Stomach smooth muscle (tissue), 2 donors: Measurements from ENCODE around the gene SCUBE1.

Source experiments
- H3K27ac ChIP-seq: one replicate; pipeline ENCODE4 v1.7.0; 2013; ENCODE audit warnings: mild to moderate bottlenecking, low read length, inconsistent platforms
- H3K27me3 ChIP-seq, 2 donors: one replicate each; pipeline ENCODE4 v1.7.0; 2013; ENCODE audit warnings: low read length in 2 of 2; ENCODE audit not compliant: insufficient read depth in 2 of 2, control insufficient read depth in 1 of 2
- H3K36me3 ChIP-seq, 2 donors: one replicate each; pipeline ENCODE4 v1.7.0; 2013; ENCODE audit warnings: low read length in 2 of 2; ENCODE audit not compliant: control insufficient read depth in 2 of 2, insufficient read depth in 2 of 2
- H3K4me1 ChIP-seq: one replicate; pipeline ENCODE4 v1.7.0; 2013; ENCODE audit warnings: low read length; ENCODE audit not compliant: control insufficient read depth, insufficient read depth
- H3K4me3 ChIP-seq, 2 donors: one replicate each; pipeline ENCODE4 v1.7.0; 2013; ENCODE audit warnings: low read length in 2 of 2
- H3K9ac ChIP-seq, 2 donors: one replicate each; pipeline ENCODE4 v1.7.0; 2013; ENCODE audit warnings: low read length in 2 of 2, mild to moderate bottlenecking in 1 of 2
- H3K9me3 ChIP-seq, 2 donors: one replicate each; pipeline ENCODE4 v1.7.0; 2013; ENCODE audit warnings: low read length in 2 of 2; ENCODE audit not compliant: control insufficient read depth in 2 of 2
- donor health status: healthy.
- donor health status: Pancreatic carcinoma.

Gene SCUBE1

GRCh38 chr22:43293655-43294392, 49.3 kb downstream of the SCUBE1 start:
- Histone ChIP-seq H3K4me3 (peak overlapping the region in 1 of 2 donors; percentile 8), H3K27ac (peak overlapping the region; percentile 55), H3K9ac (no peak overlapping the region), H3K36me3 (no peaks in the 10 kb centered on the region), H3K27me3 (no peaks in the 10 kb centered on the region), H3K4me1 (peaks cover 95% of the 10 kb centered on the region), H3K9me3 (no peaks in the 10 kb centered on the region)

DNA sequence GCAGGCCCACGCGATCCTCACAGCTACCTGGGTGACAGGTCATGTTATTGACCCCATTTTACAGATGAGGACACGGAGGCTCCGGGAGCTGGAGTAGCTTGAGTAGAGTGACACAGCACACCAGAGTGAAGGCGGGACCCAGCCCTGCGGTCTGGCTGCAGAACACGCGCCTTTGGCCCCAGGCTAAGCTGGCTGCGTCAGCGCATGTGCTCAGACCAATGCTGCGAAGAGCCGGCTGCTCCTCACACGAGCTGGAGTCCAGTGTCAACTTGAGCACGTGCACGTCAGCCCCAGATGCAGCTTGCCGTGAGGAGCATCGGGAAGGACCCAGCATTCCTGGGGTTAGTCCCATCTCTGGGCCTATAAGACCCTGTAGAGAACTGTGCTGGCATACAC, 49.9 kb downstream of the SCUBE1 start:
- Histone ChIP-seq H3K4me1 (peaks cover 96% of the 10 kb centered on the region), H3K27me3 (no peaks in the 10 kb centered on the region), H3K27ac (peak overlapping the region; percentile 55), H3K4me3 (no peak overlapping the region), H3K9ac (no peak overlapping the region), H3K9me3 (no peaks in the 10 kb centered on the region), H3K36me3 (no peaks in the 10 kb centered on the region)

DNA sequence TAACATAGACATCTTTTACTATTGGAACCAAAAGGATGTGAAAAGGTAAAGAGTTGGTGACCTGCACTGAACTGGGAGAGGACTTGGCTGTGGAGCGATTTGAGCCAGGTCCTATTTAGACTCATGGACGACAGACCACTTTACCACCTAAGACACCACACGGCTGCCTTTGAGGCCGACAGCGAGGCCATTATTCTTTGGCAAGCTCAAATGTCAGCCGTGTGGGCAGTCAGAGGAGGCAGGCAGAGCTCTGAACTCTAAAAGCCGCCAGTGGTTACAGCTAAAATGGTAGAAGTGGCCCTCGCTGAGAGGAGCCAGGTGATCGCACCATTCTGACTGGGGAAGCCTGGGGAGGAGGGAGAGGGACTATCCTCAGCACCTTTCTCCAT, 50.5 kb downstream of the SCUBE1 start:
- Histone ChIP-seq H3K4me3 (no peak overlapping the region), H3K9ac (no peak overlapping the region), H3K27me3 (no peaks in the 10 kb centered on the region), H3K27ac (peak overlapping the region; percentile 18), H3K4me1 (peaks cover 93% of the 10 kb centered on the region), H3K36me3 (no peaks in the 10 kb centered on the region), H3K9me3 (no peaks in the 10 kb centered on the region)

DNA sequence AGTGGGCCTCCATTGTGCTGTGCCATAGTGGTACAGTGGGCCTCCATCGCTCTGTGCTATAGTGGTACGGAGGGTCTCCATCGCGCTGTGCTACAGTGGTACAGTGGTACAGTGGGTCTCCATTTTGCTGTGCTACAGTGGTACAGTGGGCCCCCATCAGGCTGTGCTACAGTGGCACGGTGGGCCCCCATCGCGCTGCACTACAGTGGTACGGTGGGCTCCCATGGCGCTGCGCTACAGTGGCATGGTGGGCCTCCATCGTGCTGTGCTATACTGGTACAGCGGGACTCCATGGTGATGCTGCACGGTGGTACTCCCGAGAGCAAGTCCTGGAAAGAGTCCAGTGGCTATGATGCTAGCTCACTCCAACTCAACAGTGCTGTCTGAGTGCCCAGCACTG, 51.8 kb downstream of the SCUBE1 start:
- Histone ChIP-seq H3K27ac (no peak overlapping the region), H3K9me3 (no peaks in the 10 kb centered on the region), H3K36me3 (no peaks in the 10 kb centered on the region), H3K27me3 (no peaks in the 10 kb centered on the region), H3K4me1 (peaks cover 85% of the 10 kb centered on the region), H3K4me3 (no peak overlapping the region), H3K9ac (no peak overlapping the region)

- peak overlapping the region; percentile 70 for H3K27ac ChIP-seq
- H3K4me3 ChIP-seq: peak overlapping the region; percentile 44 to 67
- H3K36me3 ChIP-seq: no peaks in the 10 kb centered on the region
- no peaks in the 10 kb centered on the region for H3K27me3 ChIP-seq
- peaks cover 85% of the 10 kb centered on the region for H3K4me1 ChIP-seq
- no peak overlapping the region for H3K9ac ChIP-seq
- no peaks in the 10 kb centered on the region for H3K9me3 ChIP-seq
Observed at GRCh38 chr22:43289976-43290721, 53.0 kb downstream of the SCUBE1 start.

DNA sequence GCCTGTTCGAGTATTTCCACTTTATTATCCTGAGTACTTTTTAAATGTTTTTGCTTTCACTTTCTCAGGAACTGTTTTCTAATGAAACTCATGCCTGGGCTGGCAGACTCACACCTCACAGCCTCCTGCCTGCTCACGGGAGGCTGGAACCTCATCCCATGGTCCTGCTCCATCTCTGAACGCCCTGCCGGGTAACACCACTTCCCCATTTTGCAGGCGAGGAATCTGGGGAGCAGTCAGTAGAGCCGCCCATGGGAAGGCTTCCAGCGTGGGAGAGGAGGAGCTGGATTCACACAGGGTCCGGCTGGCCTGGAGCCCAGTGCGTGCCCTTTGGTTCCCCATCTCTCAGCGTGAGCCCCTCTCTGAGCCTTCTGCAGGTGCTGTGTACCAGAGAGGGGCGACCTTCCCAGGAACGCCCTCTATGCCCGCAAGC, 53.6 kb downstream of the SCUBE1 start:
- Histone ChIP-seq H3K36me3 (no peaks in the 10 kb centered on the region), H3K9ac (peak overlapping the region in 1 of 2 donors; percentile 10), H3K9me3 (no peaks in the 10 kb centered on the region), H3K4me1 (peaks cover 85% of the 10 kb centered on the region), H3K27ac (peak overlapping the region; percentile 70), H3K27me3 (no peaks in the 10 kb centered on the region), H3K4me3 (peak overlapping the region; percentile 44 to 67)

- Histone ChIP-seq H3K27me3 (no peaks in the 10 kb centered on the region), H3K36me3 (no peaks in the 10 kb centered on the region), H3K4me1 (peaks cover 85% of the 10 kb centered on the region), H3K27ac (peak overlapping the region; percentile 70), H3K9me3 (no peaks in the 10 kb centered on the region), H3K9ac (peak overlapping the region in 1 of 2 donors; percentile 47), H3K4me3 (peak overlapping the region; percentile 44 to 67)
Observed at GRCh38 chr22:43288807-43289420, 54.3 kb downstream of the SCUBE1 start.

GRCh38 chr22:43288378-43288777, 54.8 kb downstream of the SCUBE1 start:
- Histone ChIP-seq H3K36me3 (no peaks in the 10 kb centered on the region), H3K27me3 (no peaks in the 10 kb centered on the region), H3K4me1 (peaks cover 80% of the 10 kb centered on the region), H3K4me3 (no peak overlapping the region), H3K27ac (no peak overlapping the region), H3K9me3 (no peaks in the 10 kb centered on the region), H3K9ac (no peak overlapping the region)

DNA sequence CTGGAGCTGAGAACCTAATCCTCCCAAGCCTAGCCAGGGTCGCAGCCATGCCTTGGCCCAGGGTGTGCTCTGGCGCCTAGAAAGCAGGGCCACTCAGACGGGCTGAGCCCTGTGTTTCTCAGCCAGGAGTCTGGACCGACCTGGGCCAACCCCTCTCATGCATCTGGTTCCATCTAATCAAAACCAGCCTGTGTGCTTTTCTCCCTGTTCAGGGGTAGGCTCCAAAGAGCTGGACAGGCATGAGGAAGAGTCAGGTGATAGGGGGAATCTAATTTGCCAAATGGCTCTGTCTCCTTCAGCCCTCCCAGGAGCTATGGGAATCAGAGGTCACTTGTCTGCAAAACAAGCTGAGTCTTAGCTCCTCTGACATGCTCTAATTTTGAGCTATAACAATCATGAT, 55.7 kb downstream of the SCUBE1 start:
- H3K4me3 ChIP-seq: no peak overlapping the region
- no peaks in the 10 kb centered on the region for H3K9me3 ChIP-seq
- no peaks in the 10 kb centered on the region for H3K27me3 ChIP-seq
- H3K4me1 ChIP-seq: peaks cover 71% of the 10 kb centered on the region
- no peak overlapping the region for H3K9ac ChIP-seq
- H3K27ac ChIP-seq: no peak overlapping the region
- H3K36me3 ChIP-seq: no peaks in the 10 kb centered on the region

DNA sequence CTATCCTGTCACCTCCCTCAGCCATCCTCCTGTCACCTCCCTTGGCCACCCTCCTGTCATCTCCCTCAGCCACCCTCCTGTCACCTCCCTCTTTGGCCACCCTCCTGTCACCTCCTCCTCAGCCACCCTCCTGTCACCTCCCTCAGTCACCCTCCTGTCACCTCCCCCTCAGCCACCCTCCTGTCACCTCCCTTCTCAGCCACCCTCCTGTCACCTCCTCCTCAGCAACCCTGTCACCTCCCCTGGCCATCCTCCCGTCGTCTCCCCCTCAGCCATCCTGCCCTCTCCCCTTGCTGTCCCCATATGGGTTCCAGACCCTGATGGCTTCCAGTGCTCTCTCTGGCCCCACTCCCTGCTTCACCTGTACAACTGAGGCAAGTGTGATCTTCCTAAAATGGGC, 61.8 kb downstream of the SCUBE1 start:
- Histone ChIP-seq H3K4me1 (peaks cover 46% of the 10 kb centered on the region), H3K27ac (no peak overlapping the region), H3K9me3 (no peaks in the 10 kb centered on the region), H3K4me3 (no peak overlapping the region), H3K27me3 (no peaks in the 10 kb centered on the region), H3K36me3 (no peaks in the 10 kb centered on the region), H3K9ac (no peak overlapping the region)
